Middle frontal gyrus (tissue), 1 donor: ENCODE data around the gene TCTA.

Source experiments
- DNase-seq: peaks from one replicate; pipeline ENCODE4 v3.0.0-alpha.2; 2015; ENCODE audit warnings: low spot score; ENCODE audit errors: extremely low spot score

TCTA gene

DNA sequence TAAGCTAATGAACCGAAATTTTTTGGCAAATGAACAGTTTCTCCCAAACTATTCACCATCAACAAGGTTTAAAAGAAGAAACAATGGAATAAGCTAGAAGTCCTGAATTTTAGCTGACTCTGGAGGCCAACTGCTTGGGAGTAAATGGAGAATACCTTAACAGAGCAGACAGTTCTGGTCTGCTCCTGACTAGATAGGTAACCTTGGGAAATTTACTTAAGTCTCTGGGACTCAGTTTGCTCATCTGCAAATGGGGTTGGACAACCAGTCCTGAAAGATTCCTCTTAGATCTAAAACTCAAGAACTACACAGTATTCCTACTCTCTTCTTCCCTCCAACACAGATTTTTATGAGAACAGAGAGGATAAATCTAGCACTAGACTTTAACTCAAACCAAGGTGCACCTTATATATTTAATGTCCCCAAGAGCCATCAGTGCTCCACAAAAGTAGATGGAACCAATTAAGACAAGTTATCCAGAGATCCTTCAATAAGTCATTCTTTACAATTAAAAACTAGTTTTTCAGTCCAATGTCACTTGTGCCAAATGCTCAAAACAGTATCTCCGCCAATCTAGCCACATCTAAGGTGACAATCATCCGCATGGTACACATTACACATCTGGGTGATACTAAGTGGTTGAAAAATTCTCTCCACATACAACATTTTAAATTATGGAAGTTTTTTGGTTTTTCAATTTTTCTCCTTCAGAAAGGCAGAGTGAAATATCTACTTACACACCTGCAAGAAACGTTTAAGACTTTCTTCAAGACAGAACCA lies 2.0 kb upstream of the TCTA start:
- DNase-seq = no peak

DNA sequence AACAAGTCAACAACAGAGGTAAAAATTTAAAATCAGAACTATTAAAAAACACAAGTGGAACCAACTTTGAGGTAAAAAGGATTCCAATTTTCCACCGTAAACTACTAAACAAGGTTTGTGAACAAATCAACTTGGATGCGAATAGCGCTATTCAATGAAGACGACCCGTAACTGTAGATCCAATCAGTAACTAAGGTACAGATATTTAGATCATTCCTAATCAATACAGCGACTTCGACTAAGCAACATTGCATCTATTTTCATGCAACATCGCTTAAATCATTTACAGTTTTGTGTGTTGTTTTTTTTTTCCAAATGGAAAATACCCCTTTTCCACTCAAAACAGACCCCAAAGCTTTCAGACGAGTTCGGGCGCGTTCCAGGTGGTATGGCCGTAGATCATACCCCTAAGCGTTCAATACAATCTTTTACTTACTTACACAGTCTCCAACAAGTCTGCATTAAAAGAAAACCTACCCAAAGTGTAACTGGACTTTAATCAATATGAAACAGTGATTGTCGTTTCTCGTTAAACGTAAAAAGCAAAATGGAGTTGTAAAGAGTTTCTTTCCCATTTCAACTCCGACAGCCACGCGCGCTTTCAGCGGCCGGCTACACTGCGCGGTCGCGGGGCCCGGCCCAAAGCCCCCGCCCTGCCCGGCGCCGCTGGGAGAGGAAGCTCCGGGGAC lies 1.2 kb upstream of the TCTA start:
- no peak for DNase-seq

DNA sequence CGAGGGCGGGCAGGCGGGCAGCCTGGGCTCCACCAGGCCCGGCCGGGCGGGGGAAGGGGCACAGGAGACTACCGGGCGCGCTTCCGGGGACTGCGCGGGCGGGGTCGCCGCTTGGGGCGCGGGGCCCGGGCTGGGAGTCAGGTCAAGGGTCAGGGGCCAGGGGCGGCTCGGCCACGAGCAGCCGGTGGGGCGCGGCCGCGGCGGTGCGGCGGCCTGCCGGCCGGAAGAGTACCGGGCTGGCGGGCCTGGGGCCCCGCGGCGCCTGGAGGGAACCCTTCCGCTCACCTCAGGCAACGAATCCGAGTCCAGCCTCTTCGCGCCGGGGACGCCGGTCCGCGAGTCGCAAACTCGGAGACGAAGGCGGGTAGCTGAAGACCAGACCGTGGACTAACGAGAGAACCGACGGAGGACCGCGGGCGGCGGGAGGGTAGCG lies 672 bp upstream of the TCTA start:
- no peak for DNase-seq

DNA sequence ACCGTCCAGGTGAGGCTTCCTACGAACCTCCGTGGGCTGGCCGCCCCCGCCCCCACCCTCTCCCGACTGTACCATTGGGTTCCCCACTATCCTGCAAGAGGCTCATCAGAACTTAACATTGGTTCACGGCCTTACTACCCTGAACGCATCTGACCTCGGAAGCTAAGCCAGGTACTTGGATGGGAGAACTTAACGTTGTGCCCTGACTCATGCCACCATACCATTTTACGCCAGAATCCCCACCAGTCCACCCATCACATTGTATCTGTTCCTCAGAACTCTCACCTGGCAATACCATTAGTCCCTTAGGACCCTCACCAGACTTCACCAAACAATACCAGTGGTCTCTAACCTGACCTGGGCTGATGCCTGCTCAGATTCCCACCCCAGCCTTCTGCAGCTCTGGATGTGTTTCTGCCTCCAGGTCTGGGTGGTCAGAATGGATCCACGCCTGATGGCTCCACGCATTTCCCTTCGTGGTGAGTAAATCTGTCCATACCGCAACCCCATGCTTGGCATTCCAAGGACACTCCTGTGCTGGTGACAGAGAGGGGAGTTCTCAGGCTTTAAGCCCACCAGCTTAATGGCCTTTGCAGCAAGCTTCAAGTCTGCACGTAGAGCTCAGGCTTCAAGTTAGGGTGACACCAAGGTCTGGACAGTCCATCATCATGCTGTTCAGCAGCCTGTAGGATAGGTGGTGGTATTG lies 562 bp downstream of the TCTA start:
- no peak for DNase-seq

DNA sequence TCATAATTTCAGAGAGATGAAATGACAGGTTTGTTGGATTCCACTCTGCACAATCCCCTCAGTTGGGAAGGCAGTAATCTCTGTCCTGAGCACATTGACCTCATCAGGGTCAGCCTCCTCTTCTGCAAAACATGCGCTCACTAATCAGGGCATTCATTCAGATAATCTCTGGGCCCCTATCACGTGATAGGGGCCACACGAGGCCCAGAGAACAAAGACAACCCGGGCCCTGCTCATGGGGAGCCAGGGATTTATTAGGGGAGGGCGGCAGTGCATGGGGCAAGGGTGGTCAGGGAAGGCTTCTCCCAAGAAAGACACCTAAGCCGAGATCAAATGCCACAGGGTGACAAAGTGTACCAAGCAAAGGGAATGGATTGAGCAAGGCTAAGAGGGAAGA lies 1.1 kb downstream of the TCTA start:
- DNase-seq = no peak

DNA sequence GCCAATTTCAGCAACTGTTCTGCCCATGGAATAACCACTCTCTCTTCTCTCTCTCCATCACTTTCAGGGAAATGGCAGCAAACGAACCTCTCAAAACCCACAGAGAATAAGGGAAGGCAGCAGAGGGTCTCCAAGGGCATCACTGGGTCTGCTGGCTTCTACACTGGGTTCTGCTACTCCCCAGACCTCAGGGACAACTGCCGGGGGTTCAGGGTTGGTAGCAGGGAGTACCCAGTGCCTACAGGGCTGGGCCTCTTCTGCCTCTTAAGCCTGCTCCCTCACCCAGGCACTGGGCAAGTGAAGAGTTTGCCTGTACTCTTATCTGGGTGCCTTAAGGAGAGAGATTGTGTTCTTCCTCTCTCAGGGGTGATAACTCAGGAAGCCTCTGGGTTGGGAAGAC lies 2.5 kb downstream of the TCTA start:
- DNase-seq = no peak

DNA sequence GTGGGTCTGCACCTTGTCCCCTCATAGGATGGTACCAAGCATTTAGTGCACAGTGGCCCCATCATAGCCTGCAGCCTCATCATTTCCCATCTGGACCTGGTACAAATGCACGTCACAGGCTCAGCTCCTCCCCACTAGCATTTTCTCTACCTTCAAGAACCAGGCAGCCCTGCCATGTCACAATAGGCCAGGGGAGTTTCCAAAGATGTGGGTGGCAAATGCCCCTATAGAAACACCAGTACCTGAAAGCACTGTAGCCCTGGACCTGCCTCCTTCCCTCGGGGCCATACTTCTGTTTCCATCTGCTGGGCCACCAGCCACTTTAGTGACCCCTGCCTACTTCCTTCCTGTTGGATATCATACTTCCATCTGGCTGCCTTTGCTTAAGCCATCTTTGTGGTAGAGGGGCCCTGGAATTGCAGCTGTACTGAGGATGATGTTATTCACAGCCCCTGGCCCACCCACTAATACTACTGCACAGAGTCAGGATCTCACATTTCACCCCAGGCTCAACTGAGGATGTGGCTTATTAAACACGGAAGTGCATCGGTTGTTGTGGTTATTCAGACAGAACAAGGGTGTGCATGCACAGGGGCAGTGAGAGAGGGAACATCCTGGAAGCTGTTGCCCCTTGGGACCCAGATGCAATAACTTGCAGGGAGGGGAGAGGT lies 3.8 kb downstream of the TCTA start:
- DNase-seq = no peak

DNA sequence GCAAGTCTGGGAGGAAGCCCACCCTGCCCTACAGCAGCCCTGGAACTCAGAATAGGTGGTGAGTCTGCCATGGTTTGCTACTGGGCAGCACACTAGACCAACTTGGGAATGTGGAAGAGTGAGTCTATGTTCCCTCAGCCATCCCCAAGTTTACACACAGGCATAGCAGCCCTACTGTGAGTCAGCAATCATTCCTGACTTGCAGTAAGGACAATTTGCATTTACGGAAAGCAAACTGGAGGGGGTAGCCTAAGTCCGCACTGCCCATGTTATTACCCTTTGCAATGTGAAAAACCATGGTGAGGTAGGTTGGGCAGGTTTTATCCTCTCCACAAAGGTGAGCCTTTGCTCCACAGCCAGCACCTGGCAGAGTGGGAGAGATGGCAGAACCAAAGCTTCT lies 4.6 kb downstream of the TCTA start:
- no peak for DNase-seq

DNA sequence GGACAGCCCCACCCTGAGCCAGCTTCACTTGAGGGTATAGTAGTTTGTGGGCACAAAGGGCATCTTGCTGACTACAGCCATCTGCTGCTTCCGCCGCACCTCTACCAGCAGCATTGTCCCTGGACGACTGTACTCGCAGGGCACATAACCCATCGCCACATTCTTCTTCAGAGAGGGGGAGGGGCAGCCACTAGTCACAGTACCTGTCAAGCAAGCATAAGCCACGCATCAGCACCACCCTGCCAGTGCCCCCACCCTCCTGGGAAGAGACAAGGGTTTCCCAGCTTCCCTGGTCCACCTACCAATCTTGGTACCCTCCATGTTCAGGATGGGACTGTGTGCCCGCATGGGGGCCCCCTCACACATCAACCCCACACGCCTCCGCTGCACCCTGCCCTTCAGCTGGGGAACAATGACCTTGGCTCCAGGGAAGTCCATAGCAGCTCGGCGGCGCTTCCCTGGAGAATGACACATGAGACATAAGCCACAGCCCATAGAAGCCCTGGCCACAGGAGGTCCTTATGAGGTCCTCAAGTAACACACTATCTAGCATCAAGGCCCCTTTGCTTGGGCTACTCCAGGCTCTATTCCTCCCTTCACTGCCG lies 5.4 kb downstream of the TCTA start:
- DNase-seq = no peak

DNA sequence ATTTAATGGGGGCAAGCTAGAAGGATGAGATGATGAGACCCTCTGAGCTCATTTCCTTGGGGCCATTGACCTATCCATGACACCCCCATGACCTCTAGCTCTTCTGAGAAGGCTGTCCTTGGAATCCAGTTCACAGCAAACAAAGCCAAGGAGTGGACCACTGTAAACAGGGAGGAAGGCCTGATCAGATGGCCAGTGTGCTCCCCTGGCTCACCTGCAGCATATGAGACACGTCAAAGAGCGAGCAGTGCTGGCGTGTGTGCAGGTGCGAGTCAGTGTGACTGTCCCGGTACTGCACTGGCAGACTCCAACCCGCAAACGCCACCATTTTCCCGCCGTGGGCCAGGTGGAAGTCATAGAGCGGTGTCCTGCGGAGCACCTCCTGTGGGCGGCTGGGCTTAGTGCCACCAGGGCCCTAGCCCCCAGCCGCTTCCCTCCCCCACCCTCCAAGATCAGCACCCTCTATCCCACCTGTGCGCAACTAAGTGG lies 9.7 kb downstream of the TCTA start:
- no peak for DNase-seq

DNA sequence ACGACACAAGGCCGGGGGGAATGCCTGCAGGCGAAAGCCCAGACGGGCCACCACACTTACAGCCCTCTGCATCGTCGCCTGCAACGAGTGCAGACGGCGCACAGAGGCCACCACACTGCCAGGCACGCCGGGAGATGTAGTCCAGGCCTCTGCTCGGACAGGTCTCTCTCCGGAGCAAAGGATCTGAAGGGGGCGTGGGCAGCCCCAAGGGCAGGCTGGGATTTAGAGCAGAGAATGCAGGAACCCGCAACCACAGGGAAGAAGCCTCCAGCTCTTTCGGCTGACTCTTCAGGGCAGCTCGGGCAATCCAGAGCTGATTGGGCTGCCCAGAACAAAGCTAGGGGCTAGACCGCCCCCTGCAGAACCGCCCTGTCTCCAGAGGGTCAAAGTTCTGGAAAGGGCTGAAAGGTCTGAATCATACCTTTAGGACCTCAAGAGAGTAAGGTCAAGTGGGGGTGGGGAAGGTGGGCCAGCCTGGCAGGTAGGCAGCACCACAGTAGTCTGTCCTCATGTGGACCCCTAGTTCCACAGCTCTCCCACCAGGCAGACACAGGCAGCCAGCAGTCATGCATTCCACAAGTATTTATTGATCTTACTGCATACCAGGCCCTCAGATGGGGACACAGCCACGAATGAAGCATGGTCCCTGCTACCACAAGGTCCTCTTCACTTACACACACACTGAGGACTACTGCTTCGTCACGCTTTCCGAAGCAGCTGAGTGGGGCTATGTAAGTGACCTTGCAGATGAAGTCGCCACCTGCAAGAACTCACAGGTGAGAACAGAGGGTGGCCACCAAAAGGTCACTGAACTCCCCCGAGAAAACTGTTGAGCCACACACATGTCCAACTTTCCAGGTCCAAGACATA lies 10.4 kb downstream of the TCTA start, which contains the start of gene AMT:
AMT (minus strand) TSS at position 95 of the 870 bp plus-strand sequence; CDS start at position 72, 23 bp downstream.
- no peak for DNase-seq

DNA sequence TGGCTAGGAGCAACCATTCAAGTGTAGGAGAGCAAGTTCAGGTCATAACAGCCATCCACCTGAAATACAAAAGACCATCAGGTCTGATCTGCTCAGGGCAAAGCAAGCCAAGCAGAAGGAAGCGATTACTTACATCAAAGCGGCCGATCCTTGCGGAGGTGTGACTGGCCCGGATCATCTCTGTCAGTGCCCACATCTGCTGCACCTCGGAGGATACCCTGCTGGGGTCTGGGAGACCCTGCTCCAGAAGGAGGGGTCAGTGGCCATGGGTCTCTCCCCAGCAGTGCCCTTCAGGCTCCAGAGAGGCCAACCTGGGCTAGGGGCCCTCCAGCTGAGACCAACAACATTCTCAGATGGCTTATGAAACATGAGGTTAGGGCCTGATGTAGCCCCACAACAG lies 12.6 kb downstream of the TCTA start:
- DNase-seq = no peak

DNA sequence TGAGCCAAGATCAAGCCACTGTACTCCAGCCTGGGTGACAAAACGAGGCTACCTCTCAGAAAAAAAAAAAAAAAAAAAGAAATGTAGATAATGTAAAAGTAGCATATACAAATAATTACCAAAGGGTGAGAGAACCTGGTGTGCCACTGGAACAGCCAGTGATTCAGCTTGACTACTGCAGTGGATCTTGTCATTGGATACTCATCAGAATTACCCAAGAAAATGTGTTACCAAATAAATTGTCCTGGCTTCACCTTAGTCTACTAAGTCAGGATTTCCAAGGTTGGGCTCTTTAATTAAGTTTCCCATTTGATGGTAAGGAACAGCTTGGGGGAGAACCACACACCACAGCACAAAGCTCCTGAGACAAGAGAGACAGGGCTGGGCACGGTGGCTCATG lies 15.4 kb downstream of the TCTA start:
- DNase-seq = no peak

DNA sequence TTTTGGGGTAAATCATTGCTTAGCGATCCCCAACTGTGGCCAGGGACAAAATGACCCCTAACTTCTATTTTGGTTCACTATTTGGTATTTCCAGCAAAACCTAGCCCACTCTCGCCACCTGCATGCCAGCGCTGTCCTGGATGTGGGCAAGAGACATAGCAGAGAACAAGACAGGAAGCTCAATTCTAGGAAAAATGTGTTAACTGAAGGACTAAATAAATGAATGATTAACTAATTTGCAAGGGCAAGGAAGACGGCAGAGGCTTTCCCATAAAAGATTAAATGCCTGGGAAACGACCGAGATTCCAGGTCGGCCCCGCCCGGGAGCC lies 16.5 kb downstream of the TCTA start:
- DNase-seq = no peak

DNA sequence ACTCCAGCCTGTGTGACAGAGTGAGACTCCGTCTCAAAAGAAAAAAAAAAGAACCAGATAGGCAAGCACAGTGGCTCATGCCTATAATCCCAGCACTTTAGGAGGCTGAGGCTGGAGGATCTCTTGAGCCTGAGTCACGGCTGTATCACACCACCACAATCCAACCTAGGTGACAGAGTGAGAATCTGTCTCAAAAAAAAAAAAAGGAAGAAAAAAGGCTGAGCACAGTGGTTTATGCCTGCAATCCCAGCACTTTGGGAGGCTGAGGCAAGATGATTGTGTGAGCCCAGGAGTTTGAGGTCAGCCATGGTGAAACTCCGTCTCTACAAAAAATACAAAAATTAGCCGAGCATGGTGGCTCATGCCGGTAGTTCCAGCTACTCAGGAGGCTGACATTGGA lies 22.5 kb downstream of the TCTA start:
- DNase-seq = no peak

DNA sequence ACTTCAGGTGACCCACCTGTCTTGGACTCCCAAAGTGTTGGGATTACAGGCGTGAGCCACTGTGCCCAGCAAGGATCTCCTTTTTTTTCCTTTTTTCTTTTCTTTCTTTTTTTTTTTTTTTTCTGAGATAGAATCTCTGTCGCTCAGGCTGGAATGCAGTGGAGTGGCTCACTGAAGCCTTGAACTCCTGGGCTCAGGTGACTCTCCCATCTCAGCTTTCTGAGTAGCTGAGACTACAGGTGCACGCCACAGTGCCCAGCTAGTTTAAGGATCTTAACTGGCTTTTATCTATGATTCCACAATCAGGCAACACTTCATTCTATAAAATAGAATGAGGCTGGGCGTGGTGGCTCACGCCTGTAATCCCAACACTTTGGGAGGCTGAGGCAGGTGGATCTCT lies 33.2 kb downstream of the TCTA start:
- DNase-seq = no peak

DNA sequence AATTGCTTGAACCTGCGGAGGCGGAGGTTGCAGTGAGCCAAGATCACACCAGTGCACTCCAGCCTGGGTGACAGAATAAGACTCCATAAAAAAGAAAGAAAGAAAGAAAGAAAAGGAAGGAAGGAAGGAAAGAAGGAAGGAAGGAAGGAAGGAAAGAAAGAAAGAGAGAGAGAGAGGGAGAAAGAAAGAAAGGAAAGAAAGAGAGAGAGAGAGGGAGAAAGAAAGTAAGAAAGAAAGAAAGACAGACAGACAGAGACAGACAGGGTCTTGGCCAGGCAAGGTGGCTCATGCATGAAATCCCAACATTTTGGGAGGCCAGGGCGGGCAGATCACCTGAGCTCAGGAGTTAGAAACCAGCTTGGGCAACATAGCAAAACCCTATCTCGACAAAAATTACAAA lies 41.4 kb downstream of the TCTA start:
- DNase-seq = no peak

DNA sequence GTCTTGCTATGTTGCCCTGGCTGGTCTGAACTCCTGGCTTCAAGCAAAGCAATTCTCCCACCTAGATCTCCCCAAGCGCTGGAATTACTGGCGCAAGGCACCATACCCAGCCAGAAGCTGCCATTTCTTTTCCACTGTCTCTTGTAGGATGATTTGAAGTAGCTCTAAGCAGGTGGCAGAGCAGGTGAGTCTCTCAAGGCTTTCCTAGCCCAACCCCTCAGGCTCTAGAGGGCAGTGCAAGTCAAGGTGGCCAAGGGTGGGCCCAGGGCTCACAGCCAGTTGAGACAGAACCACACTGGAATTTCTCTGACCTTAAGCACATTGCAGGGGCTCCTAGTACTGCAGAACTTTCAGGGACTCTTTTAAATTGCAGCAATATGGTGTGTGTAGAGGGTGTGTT lies 42.2 kb downstream of the TCTA start:
- DNase-seq = no peak

DNA sequence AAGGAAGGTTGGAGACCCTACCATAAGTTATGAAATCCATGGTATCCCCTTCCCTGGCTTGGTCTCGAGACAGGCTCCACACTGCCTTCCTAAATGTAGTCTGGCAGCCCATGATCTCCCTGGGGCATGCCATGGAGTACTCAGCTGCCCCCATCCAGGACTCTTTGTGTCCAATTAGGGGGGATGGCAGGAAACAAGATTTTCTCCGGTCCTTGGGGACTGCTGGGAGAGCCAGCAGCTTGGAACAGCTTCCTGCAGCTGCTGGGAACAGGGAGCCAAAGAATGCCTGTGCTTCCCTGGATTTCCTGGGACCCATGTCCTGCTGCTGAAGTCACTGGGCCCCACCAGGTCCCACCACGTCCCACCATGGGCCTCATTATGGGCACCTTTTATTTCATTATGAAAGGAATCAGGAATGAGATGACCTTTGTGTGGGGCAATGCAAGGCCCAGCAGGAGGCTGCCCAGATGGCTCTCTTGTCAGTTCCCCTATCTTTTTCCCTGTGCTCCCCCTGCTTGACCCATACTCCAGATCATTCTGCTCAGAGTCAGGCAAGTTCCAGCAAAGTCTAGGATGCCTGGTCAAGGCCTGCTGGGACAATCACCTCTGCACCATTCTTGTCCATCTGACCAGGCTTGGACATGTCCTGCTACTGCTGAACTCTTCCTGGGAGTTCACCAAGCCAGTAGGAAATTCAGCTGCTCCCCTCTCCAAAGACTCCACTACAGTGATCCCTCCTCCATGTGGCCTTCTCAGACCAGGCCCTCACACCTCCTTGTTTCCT lies 42.9 kb downstream of the TCTA start:
- no peak for DNase-seq

DNA sequence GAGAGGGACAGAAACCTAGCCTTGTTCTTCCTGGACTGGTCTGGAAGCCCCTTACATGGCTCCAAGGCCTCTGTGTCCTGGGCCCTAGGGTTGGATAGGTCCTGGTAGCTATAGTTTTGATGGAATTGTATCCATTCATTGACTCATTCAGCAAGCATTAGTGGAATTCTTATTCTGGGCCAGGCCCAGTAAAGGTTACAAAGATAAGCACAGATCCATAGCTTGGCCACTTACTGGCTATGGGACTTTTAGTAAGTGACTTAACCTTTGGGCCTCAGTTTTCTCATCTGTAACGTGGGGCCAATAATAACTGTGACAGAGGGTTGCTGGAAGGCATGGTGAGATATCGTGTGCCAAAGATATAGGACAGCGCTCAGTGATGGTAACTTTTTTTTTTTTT lies 44.2 kb downstream of the TCTA start:
- no peak for DNase-seq
